Measurements from ENCODE around the gene ZNF695.

ZNF695 gene

DNA sequence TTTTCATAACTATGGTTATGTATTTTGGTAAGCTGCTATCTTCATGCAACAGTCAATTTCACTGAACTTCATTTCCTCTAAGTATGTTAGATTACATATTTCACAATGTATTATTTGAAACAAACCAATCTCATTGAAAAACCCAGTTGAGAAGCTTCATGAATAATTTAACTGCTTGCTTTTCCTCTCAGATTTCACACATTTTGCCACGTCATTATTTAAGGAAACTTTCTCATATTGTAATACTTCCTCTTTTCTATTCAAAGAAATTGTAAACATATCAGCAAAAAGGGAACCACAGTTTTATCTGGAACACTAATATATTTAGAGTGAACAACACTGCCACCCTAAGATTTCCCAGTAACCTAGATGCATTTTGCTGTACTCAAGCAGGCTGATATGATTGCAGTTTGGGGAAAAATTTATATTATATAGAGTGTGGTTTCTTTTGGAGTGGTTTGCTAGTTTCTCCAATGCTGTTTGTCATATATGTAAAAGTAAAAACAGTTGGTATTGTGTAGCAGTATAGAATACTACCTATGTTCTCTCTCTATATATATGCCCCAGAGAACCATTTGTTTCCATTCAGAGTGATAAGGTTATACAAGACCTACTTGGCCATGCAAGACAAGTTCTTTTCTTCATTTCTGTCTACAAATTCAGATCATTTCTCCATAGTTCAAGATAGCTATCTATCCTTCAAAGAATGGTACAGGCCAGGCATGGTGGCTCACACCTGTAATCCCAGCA, 47.7 kb downstream of the ZNF695 start:
- H3K4me3 ChIP-seq (ENCODE audit: low read depth, low read length), result no peak overlapping the region
- TF ChIP-seq, protein P1, sequence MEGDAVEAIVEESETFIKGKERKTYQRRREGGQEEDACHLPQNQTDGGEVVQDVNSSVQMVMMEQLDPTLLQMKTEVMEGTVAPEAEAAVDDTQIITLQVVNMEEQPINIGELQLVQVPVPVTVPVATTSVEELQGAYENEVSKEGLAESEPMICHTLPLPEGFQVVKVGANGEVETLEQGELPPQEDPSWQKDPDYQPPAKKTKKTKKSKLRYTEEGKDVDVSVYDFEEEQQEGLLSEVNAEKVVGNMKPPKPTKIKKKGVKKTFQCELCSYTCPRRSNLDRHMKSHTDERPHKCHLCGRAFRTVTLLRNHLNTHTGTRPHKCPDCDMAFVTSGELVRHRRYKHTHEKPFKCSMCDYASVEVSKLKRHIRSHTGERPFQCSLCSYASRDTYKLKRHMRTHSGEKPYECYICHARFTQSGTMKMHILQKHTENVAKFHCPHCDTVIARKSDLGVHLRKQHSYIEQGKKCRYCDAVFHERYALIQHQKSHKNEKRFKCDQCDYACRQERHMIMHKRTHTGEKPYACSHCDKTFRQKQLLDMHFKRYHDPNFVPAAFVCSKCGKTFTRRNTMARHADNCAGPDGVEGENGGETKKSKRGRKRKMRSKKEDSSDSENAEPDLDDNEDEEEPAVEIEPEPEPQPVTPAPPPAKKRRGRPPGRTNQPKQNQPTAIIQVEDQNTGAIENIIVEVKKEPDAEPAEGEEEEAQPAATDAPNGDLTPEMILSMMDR (IDR thresholded peaks at IDR 0.05; ENCODE audit: borderline replicate concordance, insufficient read depth, low read depth, low read length), result no peak

DNA sequence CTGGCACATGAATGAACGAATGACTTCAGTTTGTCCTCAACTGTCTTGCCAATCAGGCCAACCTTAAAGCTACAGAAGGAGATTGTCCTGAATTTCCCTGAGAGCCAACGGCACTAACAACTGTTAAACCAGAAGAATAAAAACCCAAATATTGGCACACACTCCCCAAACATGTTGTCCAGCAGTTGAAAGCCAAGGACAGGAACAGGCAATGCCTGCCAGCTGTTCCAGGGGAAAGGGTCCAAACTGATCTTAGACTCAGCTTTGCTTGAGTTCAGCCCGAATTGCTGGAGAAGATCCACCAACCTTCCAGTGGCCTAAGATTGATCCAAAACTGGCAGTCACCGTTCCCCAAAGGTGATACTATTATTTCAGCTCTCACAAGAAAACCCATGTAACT, 53.7 kb downstream of the ZNF695 start:
- TF ChIP-seq, protein P1 (IDR thresholded peaks at IDR 0.05; ENCODE audit: borderline replicate concordance, insufficient read depth, low read depth, low read length), result no peak
- no peak overlapping the region for H3K4me3 ChIP-seq (ENCODE audit: low read depth, low read length)

DNA sequence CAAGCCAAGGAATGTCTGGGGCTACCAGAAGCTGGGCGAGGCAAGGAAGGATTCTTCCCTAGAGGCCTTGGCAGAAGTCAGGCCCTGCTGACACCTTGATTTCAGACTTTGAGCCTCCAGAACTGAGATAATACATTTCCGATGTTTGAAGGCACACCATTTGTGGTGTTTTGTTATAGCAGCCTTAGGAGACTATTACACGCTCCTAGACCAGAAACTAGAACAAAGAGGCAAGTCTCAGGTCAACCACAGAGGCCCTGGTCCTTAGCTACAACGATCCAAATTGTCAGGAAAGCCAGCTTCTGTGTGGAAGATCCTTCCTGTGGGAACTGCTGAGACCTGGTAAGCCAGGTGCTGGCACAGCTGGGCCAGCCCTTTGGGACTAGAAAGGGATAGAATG, 56.4 kb downstream of the ZNF695 start:
- TF ChIP-seq, protein P1 (IDR thresholded peaks at IDR 0.05; ENCODE audit: borderline replicate concordance, insufficient read depth, low read depth, low read length), result no peak
- no peak overlapping the region for H3K4me3 ChIP-seq (ENCODE audit: low read depth, low read length)

DNA sequence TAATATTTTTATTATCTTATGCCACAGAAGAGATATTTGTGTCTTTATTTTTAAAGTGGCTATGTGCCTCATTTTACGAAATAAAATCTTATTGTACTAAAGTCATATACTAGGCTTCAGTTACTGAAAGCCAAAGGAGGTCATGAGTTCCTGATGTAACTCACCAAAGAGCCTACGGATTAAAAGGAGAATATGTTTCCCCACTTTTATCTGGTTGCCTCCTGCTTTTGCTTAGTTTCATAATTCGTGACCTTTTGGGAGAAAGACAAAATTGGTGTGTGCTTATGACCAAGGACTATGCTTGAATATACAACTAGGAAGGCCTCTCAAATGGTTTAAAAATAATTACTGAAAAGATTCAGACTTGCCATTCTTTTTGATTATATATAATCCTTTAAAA, 57.9 kb downstream of the ZNF695 start:
- TF ChIP-seq, protein P1 (IDR thresholded peaks at IDR 0.05; ENCODE audit: borderline replicate concordance, insufficient read depth, low read depth, low read length), result no peak
- no peak overlapping the region for H3K4me3 ChIP-seq (ENCODE audit: low read depth, low read length)

DNA sequence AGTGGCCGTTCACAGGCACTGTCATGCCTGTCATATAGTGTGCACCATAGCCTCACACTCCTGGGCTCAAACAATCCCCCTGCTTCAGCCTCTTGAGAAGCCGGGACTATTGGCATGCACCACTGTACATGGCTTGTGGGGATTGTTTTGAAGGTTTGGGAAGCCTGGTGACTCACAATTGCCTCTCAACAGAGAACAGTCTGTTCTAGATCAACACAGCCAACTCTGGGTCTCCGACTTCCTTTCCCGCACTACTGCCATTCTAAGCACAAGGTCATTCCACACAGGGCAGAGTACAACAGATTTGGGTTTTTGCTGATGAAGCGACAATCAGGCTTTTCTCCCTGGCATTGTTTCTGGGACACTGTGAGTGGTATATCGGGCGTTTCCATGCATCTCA, 60.6 kb downstream of the ZNF695 start:
- TF ChIP-seq, protein P1 (IDR thresholded peaks at IDR 0.05; ENCODE audit: borderline replicate concordance, insufficient read depth, low read depth, low read length), result no peak
- H3K4me3 ChIP-seq (ENCODE audit: low read depth, low read length), result no peak overlapping the region

DNA sequence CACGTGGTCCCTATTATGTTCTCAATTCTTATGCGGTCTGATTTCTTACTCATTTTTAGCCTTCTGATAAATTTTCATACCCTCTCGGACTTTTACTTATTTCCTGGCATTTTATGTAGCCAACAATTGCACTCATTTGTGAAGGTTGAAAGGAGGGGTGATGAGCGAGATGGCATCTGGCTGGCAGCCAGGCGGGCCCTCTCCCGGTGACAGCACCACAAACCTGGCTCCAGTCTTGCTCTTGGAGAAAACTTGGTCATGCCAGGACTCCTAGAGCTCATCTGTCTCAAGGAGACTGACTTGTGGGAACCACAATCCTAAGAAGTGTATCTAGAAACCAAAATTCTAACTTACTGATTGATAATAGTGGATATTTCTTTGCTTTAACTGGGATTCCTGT, 61.5 kb downstream of the ZNF695 start:
- TF ChIP-seq, protein P1 (IDR thresholded peaks at IDR 0.05; ENCODE audit: borderline replicate concordance, insufficient read depth, low read depth, low read length), result no peak
- no peak overlapping the region for H3K4me3 ChIP-seq (ENCODE audit: low read depth, low read length)
